Endothelial cell (in vitro differentiated cells): ENCODE data around the gene CSF1R. TPM values are rescaled to one million over a fixed set of nuclear protein-coding genes. Genes with fewer than 3 reads are reported as not detected.

Experiments used
- DNase-seq: peaks from one replicate; pipeline ENCODE4 v3.0.0; 2021; ENCODE audit warnings: low spot score
- H3K27ac Mint-ChIP-seq: one replicate; pipeline ENCODE4 v1.8.0; 2021; ENCODE audit warnings: mixed read lengths, inconsistent platforms; ENCODE audit not compliant: unreplicated experiment
- H3K27me3 Mint-ChIP-seq: one replicate; pipeline ENCODE4 v1.8.0; 2021; ENCODE audit warnings: mild to moderate bottlenecking, moderate library complexity, mixed read lengths, inconsistent platforms; ENCODE audit not compliant: unreplicated experiment
- H3K36me3 Mint-ChIP-seq: one replicate; pipeline ENCODE4 v1.8.0; 2021; ENCODE audit warnings: mild to moderate bottlenecking, low read depth, mixed read lengths, inconsistent platforms; ENCODE audit not compliant: unreplicated experiment
- H3K4me1 Mint-ChIP-seq: one replicate; pipeline ENCODE4 v1.8.0; 2021; ENCODE audit warnings: mild to moderate bottlenecking, mixed read lengths, inconsistent platforms; ENCODE audit not compliant: unreplicated experiment
- H3K4me3 Mint-ChIP-seq: one replicate; pipeline ENCODE4 v1.8.0; 2021; ENCODE audit warnings: mild to moderate bottlenecking, mixed read lengths, inconsistent platforms; ENCODE audit not compliant: unreplicated experiment
- H3K9me3 Mint-ChIP-seq: one replicate; pipeline ENCODE4 v1.8.0; 2021; ENCODE audit warnings: mixed read lengths, inconsistent platforms; ENCODE audit not compliant: unreplicated experiment
- CTCF ChIP-seq: fragments of 200-600 bp; sonication (generic); IDR thresholded peaks from one replicate; pipeline ENCODE4 v1.5.0; 2021; ENCODE audit warnings: antibody characterized with exemption; ENCODE audit not compliant: unreplicated experiment
- total RNA-seq: library from RNA; stranded (reverse); fragmentation: NEBNext Ultra II Directional; extraction: Animal tissue kit (Norgen Biotek cat#: 25700); gene quantifications from one replicate; pipeline ENCODE4 v1.2.1, GENCODE V29; 2021; ENCODE audit not compliant: unreplicated experiment

Gene CSF1R
- total RNA-seq, 1 donor from 2014 or later = 2.7 TPM

GRCh38 chr5:150120617-150121447 is 34.5 kb upstream of the CSF1R start:
- Mint-ChIP-seq H3K36me3 (peaks cover 3% of the 10 kb centered on the region), H3K4me3 (no peak overlapping the region), H3K4me1 (peaks cover 4% of the 10 kb centered on the region), H3K27ac (no peak overlapping the region), H3K27me3 (peaks cover 8% of the 10 kb centered on the region), H3K9me3 (no peaks in the 10 kb centered on the region)
- TF ChIP-seq CTCF = no peak
- no peak for DNase-seq

GRCh38 chr5:150120062-150120441 is 33.7 kb upstream of the CSF1R start:
- Mint-ChIP-seq H3K27me3 (peaks cover 9% of the 10 kb centered on the region), H3K9me3 (no peaks in the 10 kb centered on the region), H3K4me3 (no peak overlapping the region), H3K27ac (no peak overlapping the region), H3K4me1 (peaks cover 5% of the 10 kb centered on the region), H3K36me3 (peaks cover 3% of the 10 kb centered on the region)
- no peak for TF ChIP-seq CTCF
- DNase-seq = no peak

- no peaks in the 10 kb centered on the region for H3K9me3 Mint-ChIP-seq
- peaks cover 2% of the 10 kb centered on the region for H3K4me1 Mint-ChIP-seq
- no peak overlapping the region for H3K4me3 Mint-ChIP-seq
- no peak for TF ChIP-seq CTCF
- H3K36me3 Mint-ChIP-seq = peaks cover 3% of the 10 kb centered on the region
- H3K27ac Mint-ChIP-seq = no peak overlapping the region
- DNase-seq = no peak
- H3K27me3 Mint-ChIP-seq = peaks cover 11% of the 10 kb centered on the region
These were observed 33.2 kb upstream of the CSF1R start for GRCh38 chr5:150119421-150120061.

GRCh38 chr5:150118561-150119229 is 32.3 kb upstream of the CSF1R start:
- H3K27me3 Mint-ChIP-seq = peaks cover 11% of the 10 kb centered on the region
- H3K9me3 Mint-ChIP-seq = no peaks in the 10 kb centered on the region
- H3K36me3 Mint-ChIP-seq = peaks cover 3% of the 10 kb centered on the region
- DNase-seq = no peak
- H3K4me1 Mint-ChIP-seq = peaks cover 4% of the 10 kb centered on the region
- H3K4me3 Mint-ChIP-seq = no peak overlapping the region
- no peak for TF ChIP-seq CTCF
- no peak overlapping the region for H3K27ac Mint-ChIP-seq
